B cell (primary cell): ENCODE measurements around the gene PAX4. TPM values are rescaled to one million over a fixed set of nuclear protein-coding genes. Genes with fewer than 3 reads are reported as not detected.

Experiments
- ATAC-seq: fragments of 200-7000 bp; cut with Tn5 transposase; one replicate; pipeline ENCODE4 v1.10.0; 2021; ENCODE audit warnings: low read depth, mild to moderate bottlenecking, moderate number of reproducible peaks, moderate library complexity
- CTCF ChIA-PET: fragments of 350-600 bp; sonication (Branson Sonifier 250); formaldehyde crosslinking; loops from one replicate; lab custom pipeline; 2021; ENCODE audit warnings: antibody characterized with exemption, inconsistent platforms; lab: Charles Lee
- POLR2A ChIA-PET: fragments of 350-600 bp; sonication (Branson Sonifier 250); formaldehyde crosslinking; loops from one replicate; lab custom pipeline; 2021; ENCODE audit warnings: antibody characterized with exemption; lab: Charles Lee
- DNase-seq: peaks from one replicate; pipeline ENCODE4 v3.0.0; 2013
- H2AFZ ChIP-seq: 2 replicates; pipeline ENCODE4 v1.6.1; 2012; ENCODE audit warnings: mild to moderate bottlenecking, low read depth, low read length; ENCODE audit not compliant: insufficient read depth, poor library complexity, severe bottlenecking
- H3K27ac ChIP-seq, 2 donors: 1 replicate in 1 of 2; 2 replicates in 1 of 2; pipeline ENCODE4 v1.5.1; 2012 to 2013; ENCODE audit warnings: low read length in 2 of 2, mild to moderate bottlenecking in 2 of 2, moderate library complexity in 1 of 2
- H3K27me3 ChIP-seq, 4 experiments: fragments of 200-600 bp in 1 of 4; sonication (generic) in 1 of 4; replicated peaks in 1 of 4; 1 replicate in 2 of 4; 2 replicates in 2 of 4; pipeline versions ENCODE4 v1.6.1 to v1.7.0; 2013 to 2016; ENCODE audit warnings: low read length in 3 of 4, mild to moderate bottlenecking in 2 of 4, mixed read lengths in 1 of 4, moderate library complexity in 1 of 4; ENCODE audit not compliant: insufficient read depth in 4 of 4, control insufficient read depth in 3 of 4; ENCODE audit errors: control extremely low read depth in 1 of 4
- H3K36me3 ChIP-seq, 2 experiments: replicated peaks in 1 of 2; 1 replicate in 1 of 2; 2 replicates in 1 of 2; pipeline versions ENCODE4 v1.6.1 to v1.7.1; 2013; ENCODE audit warnings: low read length in 1 of 2; ENCODE audit not compliant: insufficient read depth in 2 of 2, control insufficient read depth in 1 of 2; ENCODE audit errors: control extremely low read depth in 1 of 2, extremely low read depth in 1 of 2
- H3K4me1 ChIP-seq, 2 donors: fragments of 200-600 bp in 1 of 2; sonication (generic) in 1 of 2; 1 replicate in 1 of 2; 2 replicates in 1 of 2; pipeline versions ENCODE4 v1.5.1 to v1.6.1; 2013 to 2017; ENCODE audit warnings: low read length in 2 of 2; ENCODE audit not compliant: control insufficient read depth in 2 of 2, insufficient read depth in 2 of 2
- H3K4me2 ChIP-seq: replicated peaks from 2 replicates; pipeline ENCODE3; 2012; ENCODE audit warnings: mild to moderate bottlenecking, low read depth, low read length; ENCODE audit not compliant: poor library complexity, severe bottlenecking
- H3K4me3 ChIP-seq, 5 experiments: fragments of 200-600 bp in 1 of 5; sonication (generic) in 1 of 5; 1 replicate in 3 of 5; 2 replicates in 2 of 5; pipeline versions ENCODE4 v1.5.1 to v1.7.0; 2011 to 2016; ENCODE audit warnings: low read length in 4 of 5, mild to moderate bottlenecking in 4 of 5, low read depth in 2 of 5, control low read depth in 1 of 5, moderate library complexity in 1 of 5; ENCODE audit not compliant: insufficient read depth in 1 of 5; ENCODE audit errors: control extremely low read depth in 1 of 5, extremely low read depth in 1 of 5
- H3K79me2 ChIP-seq: fragments of 200-600 bp; sonication (generic); one replicate; pipeline ENCODE4 v1.6.0; 2016; ENCODE audit warnings: low read length; ENCODE audit not compliant: control insufficient read depth, insufficient read depth
- H3K9ac ChIP-seq: fragments of 200-600 bp; sonication (generic); 2 replicates; pipeline ENCODE4 v1.6.1; 2017; ENCODE audit warnings: mild to moderate bottlenecking, low read length, moderate library complexity
- H3K9me3 ChIP-seq, 3 donors: one replicate each; pipeline versions ENCODE4 v1.6.1 to v1.7.1; 2013; ENCODE audit warnings: low read length in 2 of 3; ENCODE audit not compliant: control insufficient read depth in 2 of 3, insufficient read depth in 1 of 3; ENCODE audit errors: control extremely low read depth in 1 of 3
- H4K20me1 ChIP-seq: 2 replicates; pipeline ENCODE4 v1.6.0; 2012; ENCODE audit warnings: mild to moderate bottlenecking, low read length; ENCODE audit not compliant: insufficient read depth, control insufficient read depth, poor library complexity, severe bottlenecking
- H3K27ac Mint-ChIP-seq: one replicate; pipeline ENCODE4 v1.8.0; 2021; ENCODE audit warnings: mixed read lengths
- H3K27me3 Mint-ChIP-seq: one replicate; pipeline ENCODE4 v1.8.0; 2021; ENCODE audit warnings: mixed read lengths
- H3K4me1 Mint-ChIP-seq: one replicate; pipeline ENCODE4 v1.8.0; 2021; ENCODE audit warnings: mixed read lengths
- H3K4me3 Mint-ChIP-seq: one replicate; pipeline ENCODE4 v1.8.0; 2021; ENCODE audit warnings: mixed read lengths
- H3K9me3 Mint-ChIP-seq: one replicate; pipeline ENCODE4 v1.8.0; 2022; ENCODE audit warnings: mixed read lengths; ENCODE audit not compliant: insufficient read depth
- CTCF ChIP-seq: fragments of 200-600 bp; IDR thresholded peaks from one replicate; pipeline ENCODE4 v1.8.0; 2022; ENCODE audit warnings: antibody characterized with exemption, mild to moderate bottlenecking
- EZH2 ChIP-seq: IDR thresholded peaks from 2 replicates; pipeline ENCODE4 v1.6.1; 2012; ENCODE audit warnings: borderline replicate concordance, low read depth, mild to moderate bottlenecking, moderate library complexity, low read length; ENCODE audit not compliant: insufficient read depth, poor library complexity, severe bottlenecking
- WGBS: methylation state at CpG from one replicate; pipeline ENCODE4 v1.1.5; 2013; ENCODE audit warnings: missing lambda C conversion rate; ENCODE audit not compliant: insufficient coverage; 5-methylcytosine and 5-hydroxymethylcytosine counted together
- intact Hi-C: fragments of 100-400 bp; cut with micrococcal nuclease; formaldehyde crosslinking; loops from one replicate; pipeline ENCODE4 v1.10.0; 2022
- polyA plus RNA-seq: library from polyadenylated mRNA; depleted of rRNA; stranded (reverse); fragments of >200 nt; gene quantifications from 2 replicates; pipeline ENCODE4 v1.2.3, GENCODE V29; 2012
- total RNA-seq, 2 donors: library from RNA; stranded (reverse); fragments of 120-200 nt in 1 of 2; gene quantifications; 1 replicate in 1 of 2; 2 replicates in 1 of 2; pipeline versions ENCODE4 v1.2.3 to v1.2.4, GENCODE V29; 2013 to 2022

PAX4 gene
- total and polyA plus RNA-seq, 2 donors (not counting 1 experiment from before 2014, with no cell fraction given), result not detected

GRCh38 chr7:127632276-127632910, 14.5 kb upstream of the PAX4 start:
- intact Hi-C loops, result no loop called here

More at GRCh38 chr7:127632276-127632910, 14.5 kb upstream of the PAX4 start:
- no peak overlapping the region for H3K4me2 ChIP-seq
- WGBS, result 96% methylated on average over 7 of the region's 7 CpGs
- H3K9ac ChIP-seq, result no peak overlapping the region
- Mint-ChIP-seq H3K9me3 (no peaks in the 10 kb centered on the region), H3K4me1 (no peaks in the 10 kb centered on the region), H3K4me3 (no peak overlapping the region), H3K27me3 (peaks cover 49% of the 10 kb centered on the region), H3K27ac (no peak overlapping the region)
- no peaks in the 10 kb centered on the region for H4K20me1 ChIP-seq
- no peaks in the 10 kb centered on the region for H3K9me3 ChIP-seq
- peaks cover 0 to 17% (median 3%) of the 10 kb centered on the region in 4 experiments for H3K27me3 ChIP-seq
- CTCF ChIA-PET, result interaction anchor here (1.5 kb wide), 1 partner anchor 577 kb away, joined by 3 read pairs; no protein-coding TSS in a partner anchor
- H2AFZ ChIP-seq, result no peak overlapping the region
- DNase-seq (no peak), ATAC-seq (no peak)
- H3K36me3 ChIP-seq, result no peaks in the 10 kb centered on the region
- no peaks in the 10 kb centered on the region for H3K4me1 ChIP-seq
- no peak overlapping the region for H3K27ac ChIP-seq
- no peak for TF ChIP-seq EZH2
- no peak for TF ChIP-seq CTCF
- H3K79me2 ChIP-seq, result no peaks in the 10 kb centered on the region
- H3K4me3 ChIP-seq, result no peak overlapping the region
- POLR2A ChIA-PET, result no interaction called here
